Neural cell (in vitro differentiated cells): Measurements from ENCODE around the gene ARFGAP3. TPM values are rescaled to one million over a fixed set of nuclear protein-coding genes. Genes with fewer than 3 reads are reported as not detected.

ENCODE experiments used
- H2AFZ ChIP-seq: fragments of 200-600, 300-800 bp; sonication (generic), shearing (Covaris generic); 2 replicates; pipeline ENCODE4 v1.6.0; 2014; ENCODE audit warnings: low read depth, mild to moderate bottlenecking, antibody characterized with exemption, low read length, moderate library complexity
- H3F3A ChIP-seq: fragments of 200-600 bp; shearing (Covaris generic); 2 replicates; pipeline ENCODE4 v1.6.1; 2016; ENCODE audit warnings: mild to moderate bottlenecking, moderate library complexity, mixed read lengths, antibody characterized with exemption, low read length; ENCODE audit not compliant: insufficient read depth, poor library complexity, severe bottlenecking
- H3K27ac ChIP-seq: fragments of 200-600, 300-800 bp; sonication (generic), shearing (Covaris generic); 2 replicates; pipeline ENCODE4 v1.5.1; 2014; ENCODE audit warnings: mild to moderate bottlenecking, low read length, moderate library complexity
- H3K27me3 ChIP-seq: fragments of 300-800, 200-600 bp; sonication (generic), shearing (Covaris generic); 2 replicates; pipeline ENCODE4 v1.6.0; 2014; ENCODE audit warnings: mild to moderate bottlenecking, low read depth, low read length, moderate library complexity; ENCODE audit not compliant: insufficient read depth
- H3K36me3 ChIP-seq: fragments of 300-800, 200-600 bp; sonication (generic), shearing (Covaris generic); 2 replicates; pipeline ENCODE4 v1.5.1; 2014; ENCODE audit warnings: mild to moderate bottlenecking, antibody characterized with exemption, low read length, moderate library complexity; ENCODE audit not compliant: insufficient read depth
- H3K4me2 ChIP-seq: fragments of 300-800, 200-600 bp; sonication (generic), shearing (Covaris generic); 2 replicates; pipeline ENCODE4 v1.6.0; 2014; ENCODE audit warnings: mild to moderate bottlenecking, low read length
- H3K4me3 ChIP-seq: fragments of 300-800, 200-600 bp; sonication (generic), shearing (Covaris generic); 2 replicates; pipeline ENCODE4 v1.5.1; 2014; ENCODE audit warnings: mild to moderate bottlenecking, low read length, moderate library complexity
- H3K79me2 ChIP-seq: fragments of 200-600 bp; shearing (Covaris generic); replicated peaks from 2 replicates; pipeline ENCODE4 v1.6.0; 2014; ENCODE audit warnings: mild to moderate bottlenecking, low read length, moderate library complexity; ENCODE audit not compliant: insufficient read depth
- H3K9ac ChIP-seq: fragments of 300-800, 200-600 bp; sonication (generic), shearing (Covaris generic); 2 replicates; pipeline ENCODE4 v1.6.1; 2016; ENCODE audit warnings: mild to moderate bottlenecking, low read length, mixed read lengths
- H3K9me2 ChIP-seq: fragments of 200-600 bp; shearing (Covaris generic); 2 replicates; pipeline ENCODE4 v1.6.1; 2016; ENCODE audit warnings: mild to moderate bottlenecking, low read length, mixed read lengths; ENCODE audit not compliant: insufficient read depth
- H3K9me3 ChIP-seq: fragments of 200-600, 300-800 bp; sonication (generic), shearing (Covaris generic); 2 replicates; pipeline ENCODE4 v1.6.1; 2016; ENCODE audit warnings: mild to moderate bottlenecking, mixed run types, low read length, moderate library complexity, mixed read lengths
- H4K20me1 ChIP-seq: fragments of 200-600 bp; shearing (Covaris generic); 2 replicates; pipeline ENCODE4 v1.6.1; 2016; ENCODE audit warnings: mild to moderate bottlenecking, mixed run types; ENCODE audit not compliant: insufficient read depth
- CTCF ChIP-seq: fragments of 450-650 bp; IDR thresholded peaks from 2 replicates; pipeline ENCODE4 v1.5.1; 2014; ENCODE audit warnings: antibody characterized with exemption, mild to moderate bottlenecking, moderate library complexity; ENCODE audit not compliant: poor library complexity, severe bottlenecking
- EP300 ChIP-seq: fragments of 450-650 bp; conservative IDR thresholded peaks from 2 replicates; pipeline ENCODE4 v1.6.1; 2014; ENCODE audit warnings: antibody characterized with exemption, mild to moderate bottlenecking, moderate library complexity; ENCODE audit not compliant: poor library complexity, severe bottlenecking
- EZH2 ChIP-seq: fragments of 200-600, 300-800 bp; shearing (Covaris generic), sonication (generic); IDR thresholded peaks from 2 replicates; pipeline ENCODE4 v1.6.1; 2014; ENCODE audit warnings: antibody characterized with exemption, low read length, borderline replicate concordance, mild to moderate bottlenecking; ENCODE audit not compliant: insufficient read depth, poor library complexity, severe bottlenecking
- MXI1 ChIP-seq: fragments of 450-650 bp; conservative IDR thresholded peaks from 2 replicates; pipeline ENCODE4 v1.6.1; 2014; ENCODE audit warnings: antibody characterized with exemption, mild to moderate bottlenecking; ENCODE audit not compliant: poor library complexity, severe bottlenecking
- POLR2AphosphoS5 ChIP-seq: IDR thresholded peaks from 2 replicates; pipeline ENCODE4 v1.6.1; 2012
- RAD21 ChIP-seq: fragments of 450-650 bp; conservative IDR thresholded peaks from 2 replicates; pipeline ENCODE4 v1.6.1; 2014; ENCODE audit warnings: antibody characterized with exemption, mild to moderate bottlenecking, moderate library complexity
- REST ChIP-seq: IDR thresholded peaks from 2 replicates; pipeline ENCODE4 v1.6.1; 2012; ENCODE audit warnings: borderline replicate concordance
- SMC3 ChIP-seq: fragments of 450-650 bp; conservative IDR thresholded peaks from 2 replicates; pipeline ENCODE4 v1.6.1; 2014; ENCODE audit warnings: antibody characterized with exemption, mild to moderate bottlenecking, moderate library complexity; ENCODE audit not compliant: poor library complexity
- TAF1 ChIP-seq: IDR thresholded peaks from 2 replicates; pipeline ENCODE4 v1.6.1; 2012; ENCODE audit warnings: low read depth
- polyA plus RNA-seq: library from polyadenylated mRNA; depleted of rRNA; stranded (reverse); fragments of >200 nt; gene quantifications from 2 replicates; pipeline ENCODE4 v1.2.3, GENCODE V29; 2014

ARFGAP3 gene
- polyA plus RNA-seq, 1 donor from 2014 or later, result 80.7 TPM

GRCh38 chr22:42805998-42806830, 50.9 kb downstream of the ARFGAP3 start:
- Histone ChIP-seq H3F3A (no peaks in the 10 kb centered on the region), H3K9me3 (no peaks in the 10 kb centered on the region), H3K27me3 (no peaks in the 10 kb centered on the region), H3K36me3 (no peaks in the 10 kb centered on the region), H3K9me2 (no peaks in the 10 kb centered on the region), H3K27ac (no peak overlapping the region), H4K20me1 (no peaks in the 10 kb centered on the region), H3K9ac (no peak overlapping the region), H3K4me3 (no peak overlapping the region), H3K79me2 (no peaks in the 10 kb centered on the region), H2AFZ (no peak overlapping the region), H3K4me2 (no peak overlapping the region)
- TF ChIP-seq TAF1 (no peak), MXI1 (no peak), REST (no peak), RAD21 (no peak), EP300 (no peak), POLR2AphosphoS5 (no peak), CTCF (no peak), EZH2 (no peak), SMC3 (no peak)

- Histone ChIP-seq H2AFZ (no peak overlapping the region), H3K27ac (no peak overlapping the region)
These were observed 51.8 kb downstream of the ARFGAP3 start for GRCh38 chr22:42805016-42805997.

More at GRCh38 chr22:42805016-42805997, 51.8 kb downstream of the ARFGAP3 start:
- Histone ChIP-seq H4K20me1 (no peaks in the 10 kb centered on the region), H3K4me3 (no peak overlapping the region), H3K9ac (no peak overlapping the region), H3F3A (no peaks in the 10 kb centered on the region), H3K36me3 (no peaks in the 10 kb centered on the region), H3K9me2 (no peaks in the 10 kb centered on the region), H3K27me3 (no peaks in the 10 kb centered on the region), H3K4me2 (no peak overlapping the region), H3K79me2 (no peaks in the 10 kb centered on the region), H3K9me3 (no peaks in the 10 kb centered on the region)
- TF ChIP-seq MXI1 (no peak), REST (no peak), POLR2AphosphoS5 (no peak), SMC3 (no peak), CTCF (no peak), TAF1 (no peak), EP300 (no peak), EZH2 (no peak), RAD21 (no peak)
